Kidney (tissue), 14 donors: ENCODE results near the gene CDS2. TPM values are rescaled to one million over a fixed set of nuclear protein-coding genes. Genes with fewer than 3 reads are reported as not detected.

ENCODE experiments used
- DNase-seq, 5 donors: peaks; one replicate each; pipeline ENCODE4 v3.0.0-alpha.2; 2013 to 2020
- FAIRE-seq: peaks from 2 replicates; lab custom pipeline; 2012; peaks lifted over from hg19 to GRCh38; lab: Jason Lieb, UNC
- H3K27ac ChIP-seq, 2 donors: one replicate each; pipeline ENCODE4 v1.7.0; 2013; ENCODE audit warnings: low read depth in 2 of 2, low read length in 2 of 2, inconsistent platforms in 1 of 2
- H3K27me3 ChIP-seq: one replicate; pipeline ENCODE4 v1.7.1; 2013; ENCODE audit warnings: low read length, inconsistent platforms; ENCODE audit not compliant: control insufficient read depth, insufficient read depth
- H3K36me3 ChIP-seq, 3 donors: one replicate each; pipeline versions ENCODE4 v1.7.0 to v1.7.1; 2013; ENCODE audit warnings: low read length in 3 of 3, control low read depth in 1 of 3, inconsistent platforms in 1 of 3; ENCODE audit not compliant: insufficient read depth in 3 of 3, control insufficient read depth in 2 of 3
- H3K4me1 ChIP-seq, 3 donors: one replicate each; pipeline versions ENCODE4 v1.7.0 to v1.7.1; 2013; ENCODE audit warnings: low read length in 3 of 3, inconsistent platforms in 1 of 3, low read depth in 1 of 3; ENCODE audit not compliant: control insufficient read depth in 2 of 3, insufficient read depth in 2 of 3
- H3K4me3 ChIP-seq, 3 donors: one replicate each; pipeline versions ENCODE4 v1.7.0 to v1.8.1; 2013; ENCODE audit warnings: low read length in 3 of 3, control low read depth in 1 of 3, inconsistent platforms in 1 of 3
- H3K9ac ChIP-seq, 3 donors: one replicate each; pipeline versions ENCODE4 v1.7.0 to v1.7.1; 2013; ENCODE audit warnings: low read length in 3 of 3, control low read depth in 1 of 3, inconsistent platforms in 1 of 3
- H3K9me3 ChIP-seq, 3 donors: one replicate each; pipeline versions ENCODE4 v1.7.0 to v1.7.1; 2013; ENCODE audit warnings: low read length in 3 of 3, control low read depth in 1 of 3, inconsistent platforms in 1 of 3; ENCODE audit not compliant: control insufficient read depth in 2 of 3, insufficient read depth in 1 of 3
- CTCF ChIP-seq: IDR thresholded peaks from 3 replicates; pipeline ENCODE4 v1.5.1; 2012; ENCODE audit warnings: mild to moderate bottlenecking, moderate library complexity, borderline replicate concordance; ENCODE audit not compliant: insufficient read depth; ENCODE audit errors: extremely low read depth
- intact Hi-C: fragments of 100-400 bp; cut with DNase I; formaldehyde crosslinking; loops from one replicate; pipeline ENCODE4 v1.11.1; 2022
- polyA plus RNA-seq: library from polyadenylated mRNA; stranded (reverse); fragments of 350-450 nt; fragmentation: Illumina TruSeq; extraction: RNeasy Lipid Tissue Mini Kit (QIAGEN cat#74804); gene quantifications from one replicate; pipeline ENCODE4 v1.2.3, GENCODE V29; 2014; ENCODE audit warnings: low read depth, low replicate concordance; ENCODE audit not compliant: insufficient read depth
- total RNA-seq: library from RNA; stranded (reverse); fragmentation: NEBNext Ultra II Directional; extraction: Animal tissue kit (Norgen Biotek cat#: 25700); gene quantifications from one replicate; pipeline ENCODE4 v1.2.1, GENCODE V29; 2021
- donor health status: control.
- donor health status: control.
- donor health status: control.
- donor health status: control.
- donor health status: control.
- donor health status: DM: yes; HTN: yes; CAD: no.
- donor health status: Normal renal cell carcinoma (clear cell type).

CDS2 gene
- total and polyA plus RNA-seq, 2 donors from 2014 or later: 19.9 to 67.9 TPM

- intact Hi-C loops: no loop called here
- TF ChIP-seq CTCF: no peak
Measured at GRCh38 chr20:5234158-5234557, 107.3 kb downstream of the CDS2 start.

GRCh38 chr20:5234978-5235377 is 108.2 kb downstream of the CDS2 start:
- TF ChIP-seq CTCF: no peak
- no peaks in the 10 kb centered on the region for H3K36me3 ChIP-seq
- H3K9ac ChIP-seq: no peak overlapping the region
- no peaks in the 10 kb centered on the region for H3K4me1 ChIP-seq
- intact Hi-C loops: no loop called here
- H3K9me3 ChIP-seq: no peaks in the 10 kb centered on the region
- H3K27me3 ChIP-seq: no peaks in the 10 kb centered on the region
- DNase-seq: no peak
- H3K27ac ChIP-seq: no peak overlapping the region
- H3K4me3 ChIP-seq: no peak overlapping the region
- no peak for FAIRE-seq

More at GRCh38 chr20:5234158-5234557, 107.3 kb downstream of the CDS2 start:
- no peak overlapping the region for H3K4me3 ChIP-seq
- FAIRE-seq: peak; percentile 8
- H3K9me3 ChIP-seq: no peaks in the 10 kb centered on the region
- H3K4me1 ChIP-seq: no peaks in the 10 kb centered on the region
- H3K36me3 ChIP-seq: no peaks in the 10 kb centered on the region
- DNase-seq: no peak
- no peak overlapping the region for H3K9ac ChIP-seq
- no peaks in the 10 kb centered on the region for H3K27me3 ChIP-seq
- H3K27ac ChIP-seq: no peak overlapping the region

Other genes with a start within 250 kb of the CDS2 start
- 20.5 TPM for gene SLC23A2, start 125.5 kb upstream of the CDS2 start, total RNA-seq
- gene SLC23A2, start 125.5 kb upstream of the CDS2 start, polyA plus RNA-seq: 4.8 TPM
- gene TMEM230, start 13.9 kb upstream of the CDS2 start, total RNA-seq: 102 TPM
- gene TMEM230, start 13.9 kb upstream of the CDS2 start, polyA plus RNA-seq: 163 TPM
- 46.4 TPM for gene PCNA, start 7.0 kb upstream of the CDS2 start, total RNA-seq
- 48.2 TPM for gene PCNA, start 7.0 kb upstream of the CDS2 start, polyA plus RNA-seq
- gene PROKR2, start 189.9 kb downstream of the CDS2 start, total RNA-seq: not detected
- gene PROKR2, start 189.9 kb downstream of the CDS2 start, polyA plus RNA-seq: not detected